ENCODE results near the gene XIAP.

DNA sequence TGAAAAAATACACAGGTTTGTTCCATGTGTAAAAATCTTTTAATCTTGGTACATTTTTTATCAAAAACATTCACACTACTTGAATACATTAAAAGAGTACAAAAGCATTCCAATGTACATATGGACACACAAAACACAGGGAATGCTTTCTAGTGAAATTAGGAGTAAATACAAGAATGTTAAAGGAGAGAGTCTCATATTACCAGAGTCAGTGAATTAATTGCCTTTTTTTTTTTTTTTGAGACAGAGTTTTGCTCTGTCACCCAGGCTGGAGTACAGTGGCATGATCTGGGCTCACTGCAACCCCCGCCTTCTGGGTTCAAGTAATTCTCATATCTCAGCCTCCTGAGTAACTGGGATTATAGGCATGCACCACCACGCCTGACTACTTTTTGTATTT, 17.0 kb downstream of the XIAP start:
- TF ChIP-seq CTCF (IDR thresholded peaks at IDR 0.05; ENCODE audit: poor library complexity) (no peak), EZH2 (IDR thresholded peaks at IDR 0.05; ENCODE audit: borderline replicate concordance) (no peak), EZH2phosphoT487 (IDR thresholded peaks at IDR 0.05; ENCODE audit: low read depth, severe bottlenecking, unreplicated experiment) (no peak)

Measured in hepatocyte (in vitro differentiated cells).